Dedifferentiated amniotic fluid mesenchymal stem cell (primary cell): Measurements from ENCODE around the gene GUCY1A1.

Experiments used
- DNase-seq: peaks from one replicate; pipeline ENCODE4 v3.0.0-alpha.2; 2016; ENCODE audit errors: extremely low spot score

Gene GUCY1A1

GRCh38 chr4:155692361-155692760 lies 25.7 kb downstream of the GUCY1A1 start:
- DNase-seq = no peak

- DNase-seq = no peak
Measured at GRCh38 chr4:155693015-155693663, 26.5 kb downstream of the GUCY1A1 start.

- no peak for DNase-seq
Measured at GRCh38 chr4:155694100-155694785, 27.6 kb downstream of the GUCY1A1 start.

GRCh38 chr4:155696226-155696625 lies 29.6 kb downstream of the GUCY1A1 start:
- no peak for DNase-seq

- DNase-seq = no peak
Measured at GRCh38 chr4:155696726-155697125, 30.1 kb downstream of the GUCY1A1 start.

GRCh38 chr4:155701827-155702226 lies 35.2 kb downstream of the GUCY1A1 start:
- DNase-seq = no peak

- DNase-seq = no peak
Measured at GRCh38 chr4:155703486-155704247, 37.0 kb downstream of the GUCY1A1 start.

- DNase-seq = no peak
Measured at GRCh38 chr4:155704841-155705404, 38.3 kb downstream of the GUCY1A1 start.

- no peak for DNase-seq
Measured at GRCh38 chr4:155705664-155706063, 39.0 kb downstream of the GUCY1A1 start.

- DNase-seq = no peak
Measured at GRCh38 chr4:155706147-155706546, 39.5 kb downstream of the GUCY1A1 start.

- DNase-seq = no peak
Measured at GRCh38 chr4:155707251-155707650, 40.6 kb downstream of the GUCY1A1 start.

- no peak for DNase-seq
Measured at GRCh38 chr4:155708782-155709181, 42.1 kb downstream of the GUCY1A1 start.

- DNase-seq = no peak
Measured at GRCh38 chr4:155709918-155710317, 43.3 kb downstream of the GUCY1A1 start.

- DNase-seq = no peak
Measured at GRCh38 chr4:155711556-155711955, 44.9 kb downstream of the GUCY1A1 start.

- no peak for DNase-seq
Measured at GRCh38 chr4:155712846-155713245, 46.2 kb downstream of the GUCY1A1 start.

- DNase-seq = no peak
Measured at GRCh38 chr4:155713911-155714310, 47.3 kb downstream of the GUCY1A1 start.

GRCh38 chr4:155722336-155722735 lies 55.7 kb downstream of the GUCY1A1 start:
- DNase-seq = no peak

GRCh38 chr4:155722816-155723499 lies 56.3 kb downstream of the GUCY1A1 start:
- no peak for DNase-seq

- DNase-seq = no peak
Measured at GRCh38 chr4:155724731-155725130, 58.1 kb downstream of the GUCY1A1 start.

GRCh38 chr4:155734065-155734464 lies 67.4 kb downstream of the GUCY1A1 start:
- peak; percentile 23 for DNase-seq

GRCh38 chr4:155734951-155735350 lies 68.3 kb downstream of the GUCY1A1 start:
- DNase-seq = no peak

GRCh38 chr4:155735496-155735895 lies 68.8 kb downstream of the GUCY1A1 start:
- no peak for DNase-seq
